Smooth muscle cell (in vitro differentiated cells): ENCODE measurements around the gene CDC42SE2. TPM values are rescaled to one million over a fixed set of nuclear protein-coding genes. Genes with fewer than 3 reads are reported as not detected.
"Not testable (repeated sequence)": the region's sequence is repeated elsewhere in the genome, so short reads cannot be mapped to it uniquely, and the experiment has no call there.

Experiments
- DNase-seq: peaks from one replicate; lab custom pipeline; 2025; ENCODE audit not compliant: unreplicated experiment; lab: John Stamatoyannopoulos, UW
- H2AFZ ChIP-seq: fragments of 200-600 bp; sonication (generic); 2 replicates; pipeline ENCODE4 v1.6.0; 2016; ENCODE audit warnings: antibody characterized with exemption, low read depth, mild to moderate bottlenecking
- H3F3A ChIP-seq: fragments of 200-600 bp; sonication (generic); 2 replicates; pipeline ENCODE4 v1.6.0; 2017; ENCODE audit warnings: antibody characterized with exemption, low read depth
- H3K27ac ChIP-seq: fragments of 200-600 bp; sonication (generic); 2 replicates; pipeline ENCODE4 v1.5.1; 2016; ENCODE audit warnings: low read depth, mild to moderate bottlenecking
- H3K27me3 ChIP-seq: fragments of 200-600 bp; sonication (generic); 2 replicates; pipeline ENCODE4 v1.6.1; 2016; ENCODE audit warnings: low read depth, mild to moderate bottlenecking
- H3K36me3 ChIP-seq: fragments of 200-600 bp; sonication (generic); 2 replicates; pipeline ENCODE4 v1.5.1; 2016; ENCODE audit warnings: low read depth
- H3K4me1 ChIP-seq: fragments of 200-600 bp; sonication (generic); 2 replicates; pipeline ENCODE4 v1.5.1; 2016; ENCODE audit warnings: low read depth
- H3K4me2 ChIP-seq: fragments of 200-600 bp; sonication (generic); 2 replicates; pipeline ENCODE4 v1.6.0; 2016; ENCODE audit warnings: mild to moderate bottlenecking
- H3K4me3 ChIP-seq: fragments of 200-600 bp; sonication (generic); 2 replicates; pipeline ENCODE4 v1.5.1; 2016; ENCODE audit warnings: mild to moderate bottlenecking
- H3K79me2 ChIP-seq: fragments of 200-600 bp; sonication (generic); 2 replicates; pipeline ENCODE4 v1.6.0; 2016; ENCODE audit warnings: low read depth, mild to moderate bottlenecking
- H3K9ac ChIP-seq: fragments of 200-600 bp; sonication (generic); 2 replicates; pipeline ENCODE4 v1.6.0; 2016; ENCODE audit warnings: low read depth
- H3K9me3 ChIP-seq: fragments of 200-600 bp; sonication (generic); replicated peaks from 2 replicates; pipeline ENCODE4 v1.5.1; 2016; ENCODE audit warnings: low read depth
- H4K20me1 ChIP-seq: fragments of 200-600 bp; sonication (generic); 2 replicates; pipeline ENCODE4 v1.6.0; 2016; ENCODE audit warnings: low read depth
- CTCF ChIP-seq: fragments of 200-600 bp; sonication (generic); IDR thresholded peaks from 2 replicates; pipeline ENCODE4 v1.5.1; 2017; ENCODE audit warnings: borderline replicate concordance, mild to moderate bottlenecking, antibody characterized with exemption; ENCODE audit not compliant: insufficient read depth, poor library complexity, severe bottlenecking
- WGBS: methylation state at CpG from one replicate; pipeline ENCODE4 v1.1.7; 2016; ENCODE audit warnings: low lambda C conversion rate; 5-methylcytosine and 5-hydroxymethylcytosine counted together
- polyA plus RNA-seq: library from polyadenylated mRNA; unstranded; fragments of >200 nt; fragmentation: Nextera tagmentation; extraction: Ambion mirVana; gene quantifications from 2 replicates; pipeline ENCODE4 v1.2.1, GENCODE V29; 2016
- total RNA-seq: library from RNA; depleted of rRNA; stranded (reverse); fragments of >200 nt; gene quantifications from 2 replicates; pipeline ENCODE4 v1.2.3, GENCODE V29; 2014

The CDC42SE2 gene
- total and polyA plus RNA-seq, 2 experiments from 2014 or later, result 12.6 to 24.0 TPM

DNA sequence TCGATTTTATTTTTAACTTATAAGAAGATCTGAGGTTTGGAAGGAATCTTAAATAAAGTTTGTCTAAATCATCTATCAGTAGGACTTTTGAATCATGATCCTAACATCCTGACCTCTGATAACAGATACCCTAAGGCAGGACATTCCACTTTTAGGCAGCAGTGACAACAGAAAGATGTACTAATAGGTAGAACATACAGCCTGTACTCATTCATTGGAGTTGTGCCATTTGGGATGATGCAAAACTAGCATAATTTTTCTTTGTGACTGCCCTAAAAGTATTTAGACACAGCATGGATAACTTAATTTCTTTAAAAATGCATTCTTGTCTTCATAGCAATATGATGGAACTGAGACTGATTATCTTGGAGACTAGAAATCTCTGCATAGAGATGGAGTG, 39.7 kb downstream of the CDC42SE2 start:
- Histone ChIP-seq H3K79me2 (peaks cover 52% of the 10 kb centered on the region), H3K9me3 (no peaks in the 10 kb centered on the region), H3K27me3 (no peaks in the 10 kb centered on the region), H3F3A (no peaks in the 10 kb centered on the region), H4K20me1 (peaks cover 11% of the 10 kb centered on the region), H3K4me2 (no peak overlapping the region), H3K4me1 (peaks cover 3% of the 10 kb centered on the region), H3K27ac (peak overlapping the region; percentile 1), H3K4me3 (no peak overlapping the region), H3K9ac (no peak overlapping the region), H3K36me3 (no peaks in the 10 kb centered on the region), H2AFZ (no peak overlapping the region)
- TF ChIP-seq CTCF, result no peak
- 92% methylated on average over 1 of the region's 1 CpG for WGBS
- no peak for DNase-seq

- DNase-seq, result no peak
- Histone ChIP-seq H3K36me3 (no peaks in the 10 kb centered on the region), H3F3A (no peaks in the 10 kb centered on the region), H3K9me3 (no peaks in the 10 kb centered on the region), H3K9ac (no peak overlapping the region), H3K79me2 (peaks cover 48% of the 10 kb centered on the region), H3K27me3 (no peaks in the 10 kb centered on the region), H3K4me3 (no peak overlapping the region), H2AFZ (no peak overlapping the region), H3K27ac (peak overlapping the region; percentile 7), H3K4me1 (peaks cover 3% of the 10 kb centered on the region), H3K4me2 (peak overlapping the region; percentile 19), H4K20me1 (peaks cover 11% of the 10 kb centered on the region)
- WGBS, result 97% methylated on average over 2 of the region's 2 CpGs
- TF ChIP-seq CTCF, result no peak
Measured at GRCh38 chr5:131304414-131304813, 40.6 kb downstream of the CDC42SE2 start.

DNA sequence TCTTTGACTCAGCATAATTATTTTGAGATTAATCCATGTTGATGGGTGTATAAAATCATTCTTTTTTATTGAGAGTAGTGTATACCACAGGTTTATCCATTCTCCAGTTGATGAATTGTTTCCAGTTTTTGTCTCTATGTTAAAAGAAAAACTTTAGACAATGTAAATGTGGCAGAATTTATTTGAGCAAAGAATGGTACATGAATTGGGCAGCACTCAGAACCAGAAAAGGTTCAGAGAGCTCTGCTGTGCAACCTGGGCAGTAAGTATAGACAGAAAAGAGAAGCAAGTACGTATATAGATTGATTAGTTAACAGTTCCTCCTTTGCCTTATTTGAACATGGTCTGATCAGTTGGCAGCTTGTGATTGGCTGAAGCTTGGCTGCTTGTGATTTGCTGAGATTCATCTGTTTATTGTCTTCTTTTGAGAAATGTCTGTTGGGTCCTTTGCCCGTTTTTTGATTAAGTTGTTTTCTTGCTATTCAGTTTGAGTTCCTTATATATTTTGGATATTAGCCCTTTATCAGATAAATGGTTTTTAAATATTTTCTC, 41.4 kb downstream of the CDC42SE2 start:
- Histone ChIP-seq H3K4me2 (peak overlapping the region; percentile 19), H3K9me3 (no peaks in the 10 kb centered on the region), H3K9ac (no peak overlapping the region), H3K4me3 (no peak overlapping the region), H3K27me3 (no peaks in the 10 kb centered on the region), H4K20me1 (peaks cover 11% of the 10 kb centered on the region), H2AFZ (no peak overlapping the region), H3F3A (no peaks in the 10 kb centered on the region), H3K27ac (peak overlapping the region; percentile 7), H3K36me3 (no peaks in the 10 kb centered on the region), H3K79me2 (peaks cover 48% of the 10 kb centered on the region), H3K4me1 (peaks cover 3% of the 10 kb centered on the region)
- no peak for TF ChIP-seq CTCF
- DNase-seq, result no peak
- 94% methylated on average over 2 of the region's 2 CpGs for WGBS

DNA sequence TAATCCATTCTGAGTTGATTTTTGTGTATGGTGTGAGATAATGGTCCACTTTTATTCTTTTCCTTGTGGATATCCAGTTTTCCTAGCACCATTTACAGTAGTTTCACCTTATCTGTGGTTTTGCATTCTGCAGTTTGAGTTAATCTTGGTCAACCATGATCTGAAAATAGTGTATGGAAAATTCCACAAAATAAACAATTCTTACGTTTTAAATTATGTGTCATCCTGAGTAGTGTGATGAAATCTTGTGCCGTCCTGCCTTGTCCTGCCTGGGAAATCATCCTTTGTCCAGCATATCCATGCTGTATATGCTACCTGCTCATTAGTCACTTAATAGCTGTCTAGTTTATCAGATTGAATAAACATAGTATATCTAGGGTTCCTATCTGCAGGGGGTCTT, 42.1 kb downstream of the CDC42SE2 start:
- no peaks in the 10 kb centered on the region for H3K27me3 ChIP-seq
- no peaks in the 10 kb centered on the region for H3K36me3 ChIP-seq
- peak overlapping the region; percentile 19 for H3K4me2 ChIP-seq
- H3K4me3 ChIP-seq, result no peak overlapping the region
- no peak for TF ChIP-seq CTCF
- peak overlapping the region; percentile 59 for H3K27ac ChIP-seq
- H3K4me1 ChIP-seq, result peaks cover 3% of the 10 kb centered on the region
- no peak overlapping the region for H2AFZ ChIP-seq
- no peaks in the 10 kb centered on the region for H3K9me3 ChIP-seq
- peaks cover 11% of the 10 kb centered on the region for H4K20me1 ChIP-seq
- H3K79me2 ChIP-seq, result peaks cover 45% of the 10 kb centered on the region
- DNase-seq, result no peak
- no peak overlapping the region for H3K9ac ChIP-seq
- WGBS, result 22% methylated on average over 2 of the region's 2 CpGs
- H3F3A ChIP-seq, result no peaks in the 10 kb centered on the region

DNA sequence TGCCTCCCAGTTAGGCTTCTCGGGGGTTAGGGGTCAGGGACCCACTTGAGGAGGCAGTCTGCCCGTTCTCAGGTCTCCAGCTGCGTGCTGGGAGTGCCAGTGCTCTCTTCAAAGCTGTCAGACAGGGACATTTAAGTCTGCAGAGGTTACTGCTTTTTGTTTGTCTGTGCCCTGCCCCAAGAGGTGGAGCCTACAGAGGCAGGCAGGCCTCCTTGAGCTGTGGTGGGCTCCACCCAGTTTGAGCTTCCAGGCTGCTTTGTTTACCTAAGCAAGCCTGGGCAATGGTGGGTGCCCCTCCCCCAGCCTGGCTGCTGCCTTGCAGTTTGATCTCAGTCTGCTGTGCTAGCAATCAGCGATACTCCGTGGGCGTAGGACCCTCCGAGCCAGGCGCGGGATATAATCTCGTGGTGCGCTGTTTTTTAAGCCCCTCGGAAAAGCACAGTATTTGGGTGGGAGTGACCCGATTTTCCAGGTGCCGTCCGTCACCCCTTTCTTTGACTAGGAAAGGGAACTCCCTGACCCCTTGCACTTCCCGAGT, 48.5 kb downstream of the CDC42SE2 start:
- Histone ChIP-seq H3K4me3 (peak overlapping the region; percentile 55), H3K79me2 (peaks cover 39% of the 10 kb centered on the region), H3K27ac (peak overlapping the region; percentile 16), H2AFZ (peak overlapping the region; percentile 31), H3K9ac (peak overlapping the region; percentile 48), H4K20me1 (peaks cover 15% of the 10 kb centered on the region), H3K4me2 (peak overlapping the region; percentile 83)
- H3K4me1 ChIP-seq, H3K27me3 ChIP-seq, H3K36me3 ChIP-seq, H3K9me3 ChIP-seq, H3F3A ChIP-seq, DNase-seq: not testable (repeated sequence)
- WGBS, result 35% methylated on average over 16 of the region's 16 CpGs
